HL-60 (cell line): ENCODE measurements around the gene LARP1.

Experiments used
- GABPA ChIP-seq: IDR thresholded peaks from 2 replicates; pipeline ENCODE4 v1.6.1; 2012; ENCODE audit warnings: low read depth
- POLR2AphosphoS5 ChIP-seq: IDR thresholded peaks from 2 replicates; pipeline ENCODE4 v1.6.1; 2012; ENCODE audit warnings: low read depth
- SPI1 ChIP-seq: IDR thresholded peaks from 2 replicates; pipeline ENCODE4 v1.6.1; 2012; ENCODE audit warnings: low read depth, mild to moderate bottlenecking, borderline replicate concordance
- TF ChIP-seq, protein P1 (sequence below): IDR thresholded peaks from one replicate; pipeline ENCODE4 v1.5.1; 2011; ENCODE audit warnings: low read length, control low read depth, inconsistent platforms; ENCODE audit not compliant: insufficient read depth
- TF ChIP-seq, protein P2 (sequence below): IDR thresholded peaks from 2 replicates; pipeline ENCODE4 v1.6.1; 2012; ENCODE audit warnings: low read depth; ENCODE audit not compliant: insufficient replicate concordance

DNA sequence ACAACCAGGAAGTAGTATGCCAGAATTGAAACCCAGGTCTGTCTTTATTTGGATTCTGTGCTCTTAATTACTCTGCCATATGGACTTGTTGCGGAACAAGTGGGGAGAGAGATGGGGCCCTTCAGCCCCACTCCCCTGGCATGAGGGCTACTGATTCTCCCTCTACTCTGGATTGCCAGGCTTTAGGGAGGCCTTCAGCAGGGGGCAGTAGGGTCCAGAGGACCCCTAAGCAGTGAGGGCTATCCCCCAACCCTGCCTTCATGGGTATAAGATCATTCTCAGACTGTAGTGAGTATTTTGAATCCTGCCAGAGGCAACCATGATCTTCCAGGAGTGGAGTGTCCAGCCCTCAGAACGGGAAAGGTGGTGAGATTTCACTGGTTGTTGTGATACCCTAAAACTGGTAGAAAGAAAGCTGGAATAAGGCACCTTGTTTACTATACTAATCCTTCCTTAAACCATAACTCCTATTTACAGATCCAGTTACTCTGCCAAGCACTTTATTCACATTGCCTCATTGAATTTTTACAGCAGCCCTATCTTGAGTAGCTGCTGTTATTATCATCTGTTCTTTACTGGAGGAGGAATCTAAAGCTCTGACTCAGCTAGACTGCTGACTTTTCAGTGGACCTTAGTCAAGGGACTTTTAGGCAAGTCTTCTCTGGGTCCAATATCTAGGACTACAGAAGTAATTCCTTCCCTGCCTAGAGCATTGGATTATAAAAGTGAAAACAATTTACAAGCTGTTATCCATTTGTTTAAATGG lies 31.3 kb upstream of the LARP1 start:
- TF ChIP-seq, protein P1, sequence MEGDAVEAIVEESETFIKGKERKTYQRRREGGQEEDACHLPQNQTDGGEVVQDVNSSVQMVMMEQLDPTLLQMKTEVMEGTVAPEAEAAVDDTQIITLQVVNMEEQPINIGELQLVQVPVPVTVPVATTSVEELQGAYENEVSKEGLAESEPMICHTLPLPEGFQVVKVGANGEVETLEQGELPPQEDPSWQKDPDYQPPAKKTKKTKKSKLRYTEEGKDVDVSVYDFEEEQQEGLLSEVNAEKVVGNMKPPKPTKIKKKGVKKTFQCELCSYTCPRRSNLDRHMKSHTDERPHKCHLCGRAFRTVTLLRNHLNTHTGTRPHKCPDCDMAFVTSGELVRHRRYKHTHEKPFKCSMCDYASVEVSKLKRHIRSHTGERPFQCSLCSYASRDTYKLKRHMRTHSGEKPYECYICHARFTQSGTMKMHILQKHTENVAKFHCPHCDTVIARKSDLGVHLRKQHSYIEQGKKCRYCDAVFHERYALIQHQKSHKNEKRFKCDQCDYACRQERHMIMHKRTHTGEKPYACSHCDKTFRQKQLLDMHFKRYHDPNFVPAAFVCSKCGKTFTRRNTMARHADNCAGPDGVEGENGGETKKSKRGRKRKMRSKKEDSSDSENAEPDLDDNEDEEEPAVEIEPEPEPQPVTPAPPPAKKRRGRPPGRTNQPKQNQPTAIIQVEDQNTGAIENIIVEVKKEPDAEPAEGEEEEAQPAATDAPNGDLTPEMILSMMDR, result no peak
- TF ChIP-seq POLR2AphosphoS5 (no peak), SPI1 (no peak), GABPA (no peak)
- TF ChIP-seq, protein P2, sequence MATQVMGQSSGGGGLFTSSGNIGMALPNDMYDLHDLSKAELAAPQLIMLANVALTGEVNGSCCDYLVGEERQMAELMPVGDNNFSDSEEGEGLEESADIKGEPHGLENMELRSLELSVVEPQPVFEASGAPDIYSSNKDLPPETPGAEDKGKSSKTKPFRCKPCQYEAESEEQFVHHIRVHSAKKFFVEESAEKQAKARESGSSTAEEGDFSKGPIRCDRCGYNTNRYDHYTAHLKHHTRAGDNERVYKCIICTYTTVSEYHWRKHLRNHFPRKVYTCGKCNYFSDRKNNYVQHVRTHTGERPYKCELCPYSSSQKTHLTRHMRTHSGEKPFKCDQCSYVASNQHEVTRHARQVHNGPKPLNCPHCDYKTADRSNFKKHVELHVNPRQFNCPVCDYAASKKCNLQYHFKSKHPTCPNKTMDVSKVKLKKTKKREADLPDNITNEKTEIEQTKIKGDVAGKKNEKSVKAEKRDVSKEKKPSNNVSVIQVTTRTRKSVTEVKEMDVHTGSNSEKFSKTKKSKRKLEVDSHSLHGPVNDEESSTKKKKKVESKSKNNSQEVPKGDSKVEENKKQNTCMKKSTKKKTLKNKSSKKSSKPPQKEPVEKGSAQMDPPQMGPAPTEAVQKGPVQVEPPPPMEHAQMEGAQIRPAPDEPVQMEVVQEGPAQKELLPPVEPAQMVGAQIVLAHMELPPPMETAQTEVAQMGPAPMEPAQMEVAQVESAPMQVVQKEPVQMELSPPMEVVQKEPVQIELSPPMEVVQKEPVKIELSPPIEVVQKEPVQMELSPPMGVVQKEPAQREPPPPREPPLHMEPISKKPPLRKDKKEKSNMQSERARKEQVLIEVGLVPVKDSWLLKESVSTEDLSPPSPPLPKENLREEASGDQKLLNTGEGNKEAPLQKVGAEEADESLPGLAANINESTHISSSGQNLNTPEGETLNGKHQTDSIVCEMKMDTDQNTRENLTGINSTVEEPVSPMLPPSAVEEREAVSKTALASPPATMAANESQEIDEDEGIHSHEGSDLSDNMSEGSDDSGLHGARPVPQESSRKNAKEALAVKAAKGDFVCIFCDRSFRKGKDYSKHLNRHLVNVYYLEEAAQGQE, result no peak
